OCI-LY3 (cell line): Measurements from ENCODE around the gene NR5A1.

Source experiments
- EZH2phosphoT487 ChIP-seq: fragments of 200-600 bp; shearing (Covaris generic); IDR thresholded peaks from 2 replicates; pipeline ENCODE4 v1.6.1; 2018; ENCODE audit warnings: antibody characterized with exemption, mixed run types, low read depth
- TF ChIP-seq, protein P1 (sequence below): fragments of 200-600, 300-600 bp; sonication (generic); IDR thresholded peaks from 2 replicates; pipeline ENCODE4 v1.5.1; 2014; ENCODE audit warnings: antibody characterized with exemption, low read length, low read depth

DNA sequence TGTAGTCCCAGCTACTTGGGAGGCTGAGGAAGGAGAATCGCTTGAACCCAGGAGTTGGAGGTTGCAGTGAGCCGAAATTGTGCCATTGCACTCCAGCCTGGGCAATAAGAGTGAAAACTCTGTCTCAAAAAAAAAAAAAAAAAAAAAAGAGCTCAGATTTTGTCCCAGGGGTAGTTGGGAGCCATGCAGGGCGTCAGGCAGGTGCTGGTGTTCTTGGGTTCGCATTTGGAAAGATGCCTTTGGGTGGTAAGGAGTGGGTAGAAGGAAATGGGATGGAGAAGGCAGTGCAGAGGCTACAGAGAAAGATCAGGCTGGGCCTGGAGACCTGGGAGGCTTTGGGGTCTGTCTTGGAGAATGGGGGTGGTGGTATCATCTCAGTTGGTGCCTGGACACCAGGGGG is 33.0 kb downstream of the NR5A1 start:
- TF ChIP-seq, protein P1, sequence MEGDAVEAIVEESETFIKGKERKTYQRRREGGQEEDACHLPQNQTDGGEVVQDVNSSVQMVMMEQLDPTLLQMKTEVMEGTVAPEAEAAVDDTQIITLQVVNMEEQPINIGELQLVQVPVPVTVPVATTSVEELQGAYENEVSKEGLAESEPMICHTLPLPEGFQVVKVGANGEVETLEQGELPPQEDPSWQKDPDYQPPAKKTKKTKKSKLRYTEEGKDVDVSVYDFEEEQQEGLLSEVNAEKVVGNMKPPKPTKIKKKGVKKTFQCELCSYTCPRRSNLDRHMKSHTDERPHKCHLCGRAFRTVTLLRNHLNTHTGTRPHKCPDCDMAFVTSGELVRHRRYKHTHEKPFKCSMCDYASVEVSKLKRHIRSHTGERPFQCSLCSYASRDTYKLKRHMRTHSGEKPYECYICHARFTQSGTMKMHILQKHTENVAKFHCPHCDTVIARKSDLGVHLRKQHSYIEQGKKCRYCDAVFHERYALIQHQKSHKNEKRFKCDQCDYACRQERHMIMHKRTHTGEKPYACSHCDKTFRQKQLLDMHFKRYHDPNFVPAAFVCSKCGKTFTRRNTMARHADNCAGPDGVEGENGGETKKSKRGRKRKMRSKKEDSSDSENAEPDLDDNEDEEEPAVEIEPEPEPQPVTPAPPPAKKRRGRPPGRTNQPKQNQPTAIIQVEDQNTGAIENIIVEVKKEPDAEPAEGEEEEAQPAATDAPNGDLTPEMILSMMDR = no peak
- TF ChIP-seq EZH2phosphoT487 = no peak
